Pancreas (tissue), 10 donors: ENCODE measurements around the gene SOCS6. TPM values are rescaled to one million over a fixed set of nuclear protein-coding genes. Genes with fewer than 3 reads are reported as not detected.
A peak's percentile ranks its signal among the peaks of the same experiment; 100 is the strongest.

ENCODE experiments used
- ATAC-seq, 4 donors: fragments of 200-7000 bp; cut with Tn5 transposase; one replicate each; pipeline versions ENCODE4 v1.8.0 to v1.9.1; 2020; ENCODE audit warnings: mild to moderate bottlenecking in 4 of 4, moderate library complexity in 4 of 4
- DNase-seq, 6 donors: peaks; one replicate each; pipeline ENCODE4 v3.0.0-alpha.2; 2020
- FAIRE-seq: peaks from 2 replicates; lab custom pipeline; 2012; peaks lifted over from hg19 to GRCh38; lab: Jason Lieb, UNC
- H3K27ac ChIP-seq, 4 donors: fragments of 200-600 bp; sonication (generic); 1 replicate in 3 of 4; 2 replicates in 1 of 4; pipeline versions ENCODE4 v1.5.0 to v1.8.0; 2020
- H3K27me3 ChIP-seq, 4 donors: fragments of 200-600 bp; one replicate each; pipeline ENCODE4 v1.8.0; 2021
- H3K36me3 ChIP-seq, 3 donors: fragments of 200-600 bp; sonication (generic) in 1 of 3; one replicate each; pipeline versions ENCODE4 v1.5.0 to v1.8.0; 2020 to 2021
- H3K4me1 ChIP-seq, 3 donors: fragments of 200-600 bp; one replicate each; pipeline ENCODE4 v1.8.0; 2021
- H3K4me3 ChIP-seq, 4 donors: fragments of 200-600 bp; sonication (generic) in 2 of 4; one replicate each; pipeline versions ENCODE4 v1.5.0 to v1.8.0; 2020 to 2021
- H3K9me3 ChIP-seq, 4 donors: fragments of 200-600 bp; one replicate each; pipeline ENCODE4 v1.8.0; 2021
- CTCF ChIP-seq, 4 donors: fragments of 200-600 bp; sonication (generic) in 3 of 4; IDR thresholded peaks; one replicate each; pipeline versions ENCODE4 v1.5.0 to v1.8.0; 2021; ENCODE audit warnings: antibody characterized with exemption in 4 of 4
- WGBS, 2 donors: extraction: QIAGEN DNeasy Blood & Tissue Kit; methylation state at CpG; one replicate each; pipeline ENCODE4 v1.1.7; 2013; 5-methylcytosine and 5-hydroxymethylcytosine counted together
- intact Hi-C, 3 donors: fragments of 100-400 bp; cut with DNase I; formaldehyde crosslinking; loops; one replicate each; pipeline versions ENCODE4 v1.11.1 to v1.14.2; 2022
- polyA plus RNA-seq, 2 donors: library from polyadenylated mRNA; stranded (reverse); fragments of 200-250 nt; gene quantifications; one replicate each; pipeline ENCODE4 v1.2.3, GENCODE V29; 2013
- total RNA-seq, 6 donors: library from RNA; stranded (reverse); fragmentation: NEBNext Ultra II Directional in 4 of 6; extraction: Animal tissue kit (Norgen Biotek cat#: 25700) in 4 of 6; gene quantifications; one replicate each; pipeline versions ENCODE4 v1.2.1 to v1.2.4, GENCODE V29; 2021 to 2023
- donor health status: healthy with polysubstance abuse.
- donor health status: DM: no; HTN: no; CAD: no; lungs with moderate emphysema.
- donor health status: DM: no; HTN: no; CAD: no.
- donor health status: control.
- donor health status: control.
- donor health status: Bipolar disorder and iron deficiency.
- donor health status: DM: yes; HTN: yes; CAD: no.
- donor health status: DM: no; HTN: no; CAD: no.
- donor health status: DM: no; HTN: no; CAD: no.
- donor health status: DM: yes; HTN: yes; CAD: no.

Gene SOCS6
- total and polyA plus RNA-seq, 8 donors, result 3.0 to 18.8 (median 8.0) TPM

- Histone ChIP-seq H3K4me1 (peaks cover 7 to 19% (median 10%) of the 10 kb centered on the region in 3 donors), H3K36me3 (no peaks in the 10 kb centered on the region), H3K4me3 (peak overlapping the region; percentile 35 to 75 (median 66)), H3K9me3 (no peaks in the 10 kb centered on the region), H3K27ac (peak overlapping the region; percentile 34 to 88 (median 81)), H3K27me3 (no peaks in the 10 kb centered on the region)
- FAIRE-seq (no peak), DNase-seq (peak; percentile 26 to 79 (median 47)), ATAC-seq (peak; percentile 32 to 52 (median 42))
- no peak for TF ChIP-seq CTCF (IDR thresholded peaks at IDR 0.05)
- WGBS, 2 donors, result 3% methylated on average over 37 to 50 of the region's 50 CpGs
- intact Hi-C loops, result no loop called here
Measured at GRCh38 chr18:70288171-70288850, 534 bp upstream of the SOCS6 start.

GRCh38 chr18:70289351-70290312 is 787 bp downstream of the SOCS6 start:
- WGBS, 2 donors, result 0% methylated on average over 37 to 87 of the region's 87 CpGs
- intact Hi-C loops, result no loop called here
- peak overlapping the region in 3 of 4 donors; percentile 75 to 88 (median 87) for H3K27ac ChIP-seq
- H3K4me3 ChIP-seq, result peak overlapping the region; percentile 55 to 75 (median 66)
- no peaks in the 10 kb centered on the region for H3K27me3 ChIP-seq
- no peak for FAIRE-seq
- DNase-seq, result peak; percentile 26 to 82 (median 43)
- no peaks in the 10 kb centered on the region for H3K36me3 ChIP-seq
- H3K9me3 ChIP-seq, result no peaks in the 10 kb centered on the region
- peak; percentile 47 to 68 (median 62) for ATAC-seq
- no peak for TF ChIP-seq CTCF (IDR thresholded peaks at IDR 0.05)
- H3K4me1 ChIP-seq, result peaks cover 10 to 23% (median 11%) of the 10 kb centered on the region in 3 donors

GRCh38 chr18:70290482-70291294 is 1.8 kb downstream of the SOCS6 start:
- H3K4me1 ChIP-seq, result peaks cover 11 to 34% (median 21%) of the 10 kb centered on the region in 3 donors
- H3K9me3 ChIP-seq, result no peaks in the 10 kb centered on the region
- intact Hi-C loops, result no loop called here
- ATAC-seq (no peak), FAIRE-seq (no peak), DNase-seq (no peak)
- no peak for TF ChIP-seq CTCF (IDR thresholded peaks at IDR 0.05)
- H3K4me3 ChIP-seq, result peak overlapping the region in 3 of 4 donors; percentile 60 to 75 (median 71)
- 43 to 50% methylated on average over 11 of the region's 11 CpGs for WGBS, 2 donors
- no peaks in the 10 kb centered on the region for H3K36me3 ChIP-seq
- H3K27ac ChIP-seq, result peak overlapping the region in 2 of 4 donors; percentile 8 to 87
- no peaks in the 10 kb centered on the region for H3K27me3 ChIP-seq

- ATAC-seq, result no peak
- TF ChIP-seq CTCF (IDR thresholded peaks at IDR 0.05), result no peak
- H3K4me1 ChIP-seq, result peaks cover 11 to 39% (median 21%) of the 10 kb centered on the region in 3 donors
- FAIRE-seq, result no peak
- 84 to 86% methylated on average over 2 of the region's 2 CpGs for WGBS, 2 donors
- H3K4me3 ChIP-seq, result peak overlapping the region in 1 of 4 donors; percentile 75
- H3K9me3 ChIP-seq, result no peaks in the 10 kb centered on the region
- intact Hi-C loops, result no loop called here
- no peaks in the 10 kb centered on the region for H3K36me3 ChIP-seq
- H3K27me3 ChIP-seq, result no peaks in the 10 kb centered on the region
- no peak for DNase-seq
- H3K27ac ChIP-seq, result no peak overlapping the region
Measured at GRCh38 chr18:70291295-70291574, 2.4 kb downstream of the SOCS6 start.
